Testis (tissue), 2 donors: ENCODE data around the gene KIF1B.

Experiments
- CTCF ChIP-seq, 3 experiments: fragments of 450-650 bp in 2 of 3; fragments of 200-600 bp in 1 of 3; sonication (generic) in 1 of 3; IDR thresholded peaks; one replicate each; pipeline ENCODE4 v1.5.1; 2016 to 2019; ENCODE audit warnings: antibody characterized with exemption in 3 of 3, mild to moderate bottlenecking in 2 of 3, moderate library complexity in 1 of 3
- POLR2A ChIP-seq: fragments of 450-650 bp; IDR thresholded peaks from one replicate; pipeline ENCODE4 v1.6.1; 2017; ENCODE audit warnings: antibody characterized with exemption, mild to moderate bottlenecking, moderate library complexity

GRCh38 chr1:10253755-10254154, 43.4 kb downstream of the KIF1B start:
- no peak for TF ChIP-seq CTCF (IDR thresholded peaks at IDR 0.05)
- no peak for TF ChIP-seq POLR2A
